AG09309 (cell line): ENCODE data around the gene THEM4.

Source experiments
- DNase-seq: peaks from one replicate; pipeline ENCODE4 v3.0.0-alpha.2; 2010; ENCODE audit warnings: low read depth
- H3K4me3 ChIP-seq: 2 replicates; pipeline ENCODE4 v1.5.1; 2011; ENCODE audit warnings: mild to moderate bottlenecking, low read depth, low read length, moderate library complexity; ENCODE audit not compliant: control insufficient read depth
- CTCF ChIP-seq: IDR thresholded peaks from 2 replicates; pipeline ENCODE4 v1.5.1; 2011; ENCODE audit warnings: mild to moderate bottlenecking, low read depth, low read length, inconsistent platforms; ENCODE audit not compliant: insufficient read depth, control insufficient read depth; ENCODE audit errors: missing control alignments

THEM4 gene

GRCh38 chr1:151944126-151944856 is 35.0 kb upstream of the THEM4 start:
- H3K4me3 ChIP-seq = no peak overlapping the region
- no peak for TF ChIP-seq CTCF
- no peak for DNase-seq

- no peak overlapping the region for H3K4me3 ChIP-seq
- no peak for TF ChIP-seq CTCF
- no peak for DNase-seq
Observed at GRCh38 chr1:151943591-151943990, 34.3 kb upstream of the THEM4 start.

DNA sequence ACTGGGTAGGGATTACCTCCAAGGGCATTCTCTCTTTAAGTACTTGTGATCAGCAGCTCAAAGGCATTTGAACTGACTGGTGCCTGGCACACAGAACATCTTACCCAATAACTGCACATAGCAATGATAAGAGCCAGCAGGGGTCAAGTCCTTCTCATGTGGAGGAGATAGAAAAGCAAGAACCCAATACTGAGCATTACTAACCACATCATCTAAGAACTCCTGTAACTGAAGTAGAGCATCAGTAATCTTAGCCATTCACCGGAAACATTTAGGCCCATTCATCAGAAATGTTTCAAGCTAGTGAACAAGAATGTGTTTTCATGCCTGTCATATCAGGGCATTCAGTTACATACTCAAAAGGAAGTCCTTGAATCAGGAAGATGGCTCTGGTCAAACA is 33.6 kb upstream of the THEM4 start:
- no peak for TF ChIP-seq CTCF
- no peak overlapping the region for H3K4me3 ChIP-seq
- DNase-seq = no peak

GRCh38 chr1:151940541-151940940 is 31.2 kb upstream of the THEM4 start:
- DNase-seq = no peak
- no peak for TF ChIP-seq CTCF
- no peak overlapping the region for H3K4me3 ChIP-seq

DNA sequence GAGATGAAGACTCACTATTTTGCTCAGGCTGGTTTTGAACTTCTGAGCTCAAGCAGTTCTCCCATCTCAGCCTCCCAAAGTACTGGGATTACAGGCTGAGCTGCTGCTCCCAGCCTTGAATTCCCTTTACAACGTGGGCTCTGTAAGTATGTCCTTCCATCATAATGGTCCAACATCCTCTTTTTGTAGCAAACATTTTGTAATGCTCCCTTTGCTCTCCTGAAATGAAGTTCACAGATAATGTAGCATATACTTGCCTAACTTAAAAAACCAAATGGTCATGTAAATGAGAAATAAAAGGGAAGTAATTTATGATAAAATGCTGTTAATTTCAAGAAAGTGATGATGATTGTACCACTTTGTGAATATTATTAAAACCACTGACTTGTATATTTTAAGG is 30.5 kb upstream of the THEM4 start:
- no peak for DNase-seq

GRCh38 chr1:151939141-151939540 is 29.8 kb upstream of the THEM4 start:
- H3K4me3 ChIP-seq = no peak overlapping the region
- TF ChIP-seq CTCF = no peak
- no peak for DNase-seq

More for the DNA sequence above, 30.5 kb upstream of the THEM4 start:
- no peak for TF ChIP-seq CTCF
- H3K4me3 ChIP-seq = no peak overlapping the region
